HG03039 (cell line): ENCODE measurements around the gene NKX6-2.

Experiments used
- ATAC-seq: cut with Tn5 transposase; IDR thresholded peaks from one replicate; pipeline ENCODE4 v1.9.1; 2021; ENCODE audit warnings: mild to moderate bottlenecking, moderate library complexity; ENCODE audit not compliant: unreplicated experiment

Gene NKX6-2

DNA sequence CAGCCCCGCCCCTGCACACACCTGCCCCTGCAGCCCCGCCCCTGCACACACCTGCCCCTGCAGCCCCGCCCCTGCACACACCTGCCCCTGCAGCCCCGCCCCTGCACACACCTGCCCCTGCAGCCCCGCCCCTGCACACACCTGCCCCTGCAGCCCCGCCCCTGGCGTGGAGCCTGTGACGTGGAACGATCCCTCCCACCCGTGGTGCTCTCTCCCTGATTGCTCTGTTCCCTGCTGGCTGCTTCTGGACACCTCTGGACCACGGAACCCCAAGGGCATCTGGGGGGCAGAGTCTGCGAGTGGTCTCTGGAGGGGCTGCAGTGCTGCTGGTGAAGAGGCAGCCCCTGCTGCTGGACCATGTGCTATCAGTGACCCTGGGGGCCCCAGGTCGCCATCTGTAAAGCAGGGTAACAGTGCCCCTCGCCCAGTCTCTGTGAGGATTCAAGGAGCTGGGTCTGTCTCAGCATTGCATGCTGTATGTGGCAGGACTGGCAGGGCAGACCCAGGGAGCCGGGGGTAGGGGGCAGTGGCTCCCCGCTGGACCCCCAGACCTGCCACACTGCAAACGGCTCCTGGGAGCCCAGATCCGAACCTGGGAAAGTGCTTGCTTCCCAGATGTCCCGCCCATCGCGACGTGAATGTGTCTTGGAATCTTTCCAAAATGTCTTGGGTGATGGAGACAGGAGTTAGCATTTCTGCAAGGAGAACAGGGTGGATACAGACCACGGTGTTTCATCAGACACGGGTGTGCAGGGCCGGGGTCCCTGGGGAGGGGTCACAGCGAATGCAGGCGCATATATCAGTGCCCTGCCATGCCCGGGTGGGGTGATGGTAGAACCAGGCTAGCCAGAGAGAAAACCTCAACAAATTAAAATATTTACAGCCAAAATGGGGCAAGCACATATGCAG is 27.9 kb upstream of the NKX6-2 start:
- ATAC-seq, result no peak

DNA sequence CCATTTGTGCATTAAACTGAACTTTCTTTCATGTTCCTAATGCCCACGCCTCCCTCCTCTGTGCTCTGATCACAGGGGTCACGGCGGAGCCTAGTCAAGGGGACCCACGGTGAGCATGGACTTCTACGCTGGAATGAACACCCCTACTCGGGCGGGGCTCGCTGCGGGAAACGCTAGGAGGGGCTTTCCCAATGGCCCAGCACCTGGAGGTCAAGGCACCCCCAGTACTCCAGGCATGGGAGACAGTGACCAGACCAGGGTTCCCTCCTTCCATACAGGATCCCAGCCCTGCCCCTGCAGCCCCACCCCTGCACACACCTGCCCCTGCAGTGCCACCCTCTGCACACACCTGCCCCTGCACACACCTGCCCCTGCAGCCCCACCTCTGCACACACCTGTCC is 27.1 kb upstream of the NKX6-2 start:
- no peak for ATAC-seq

DNA sequence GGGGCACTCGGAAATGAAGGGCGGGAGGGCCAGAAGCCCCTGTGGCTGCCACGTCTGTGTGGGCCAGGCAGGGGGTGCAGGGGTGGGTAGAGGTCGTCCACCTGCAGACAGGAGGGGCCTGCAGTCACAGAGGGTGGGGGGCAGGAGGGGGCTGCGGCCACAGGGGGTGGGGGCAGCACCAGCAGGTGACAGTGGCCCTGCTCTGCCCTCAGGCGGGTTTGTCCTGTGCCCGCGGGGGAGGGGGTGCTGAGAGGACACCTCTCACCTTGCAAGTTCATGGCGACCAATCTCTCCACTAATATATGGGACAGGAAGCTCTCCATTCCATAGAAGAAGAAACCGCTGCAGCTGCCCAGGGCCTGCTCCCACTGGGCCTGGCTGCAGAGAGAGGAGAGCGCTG is 26.6 kb upstream of the NKX6-2 start:
- ATAC-seq, result no peak

DNA sequence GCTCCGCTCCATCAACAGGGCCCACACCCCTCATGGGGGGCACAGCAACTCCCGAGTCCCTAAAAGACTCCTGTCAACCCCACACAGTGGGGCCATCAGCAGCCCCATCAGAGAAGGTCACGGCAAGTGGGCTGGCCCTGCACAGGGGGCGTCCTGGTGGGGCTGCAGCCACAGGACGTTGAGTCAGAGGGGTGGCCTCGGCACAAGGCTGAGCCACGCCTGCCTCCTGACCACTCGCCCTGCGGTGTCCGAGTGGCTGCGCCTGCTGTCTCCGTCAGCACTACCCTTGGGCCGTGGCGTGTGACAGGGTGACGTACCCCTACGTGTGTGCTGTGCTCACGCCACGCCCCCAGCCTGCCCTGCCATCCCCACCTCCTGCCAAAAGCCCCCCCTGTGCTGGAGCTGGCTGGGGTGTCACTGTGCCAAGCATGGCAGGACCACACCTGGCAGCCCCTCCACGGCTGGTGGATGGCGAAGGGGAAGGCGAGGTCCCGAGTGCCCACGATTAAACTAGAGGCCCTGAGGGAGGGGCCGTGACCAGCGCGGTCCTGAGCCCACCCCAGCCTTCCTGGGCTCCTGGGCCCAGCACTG is 26.0 kb upstream of the NKX6-2 start:
- ATAC-seq, result no peak

DNA sequence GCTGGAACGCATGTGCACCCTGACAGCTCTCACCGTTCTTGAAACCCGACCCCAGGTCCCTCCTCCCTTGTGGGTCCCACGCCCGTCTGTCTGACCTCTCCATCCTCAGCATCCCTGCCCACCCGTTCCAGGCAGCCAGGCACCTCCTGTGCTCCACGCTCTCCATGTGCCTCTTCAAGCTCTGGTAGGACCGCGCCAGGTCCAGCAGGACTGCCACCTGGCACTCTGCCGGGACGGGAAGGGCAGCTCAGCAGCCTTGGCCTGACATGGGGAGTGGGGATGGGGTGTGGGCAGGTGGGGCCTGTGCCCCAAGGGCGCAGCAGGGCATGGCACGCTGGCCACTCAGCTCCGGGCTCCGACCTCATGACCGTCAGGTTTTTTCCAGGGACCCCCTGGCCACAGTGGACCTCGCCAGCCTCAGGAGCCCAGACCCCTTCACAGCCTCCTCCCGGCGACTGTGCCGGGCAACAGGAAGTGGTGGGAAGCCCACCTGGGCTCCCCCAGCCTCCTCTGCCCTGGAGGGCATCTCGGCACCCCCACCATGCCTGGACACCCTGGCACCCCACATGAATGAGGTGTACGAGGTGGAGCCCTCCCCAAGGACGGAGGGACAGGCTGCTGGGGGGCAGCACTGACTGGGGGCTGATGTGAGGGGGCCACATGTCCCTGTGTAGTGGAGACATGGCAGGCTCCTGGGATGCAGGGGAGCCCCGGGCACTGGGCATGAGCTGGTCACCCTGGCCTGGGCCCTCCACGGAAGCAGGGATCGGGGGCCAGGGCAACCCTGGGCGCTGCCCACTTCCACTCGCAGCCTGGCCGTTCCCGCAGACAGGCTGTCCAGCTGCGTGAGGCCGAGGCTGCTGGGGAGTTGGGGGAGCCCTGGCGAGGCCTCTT is 25.1 kb upstream of the NKX6-2 start:
- ATAC-seq, result no peak

DNA sequence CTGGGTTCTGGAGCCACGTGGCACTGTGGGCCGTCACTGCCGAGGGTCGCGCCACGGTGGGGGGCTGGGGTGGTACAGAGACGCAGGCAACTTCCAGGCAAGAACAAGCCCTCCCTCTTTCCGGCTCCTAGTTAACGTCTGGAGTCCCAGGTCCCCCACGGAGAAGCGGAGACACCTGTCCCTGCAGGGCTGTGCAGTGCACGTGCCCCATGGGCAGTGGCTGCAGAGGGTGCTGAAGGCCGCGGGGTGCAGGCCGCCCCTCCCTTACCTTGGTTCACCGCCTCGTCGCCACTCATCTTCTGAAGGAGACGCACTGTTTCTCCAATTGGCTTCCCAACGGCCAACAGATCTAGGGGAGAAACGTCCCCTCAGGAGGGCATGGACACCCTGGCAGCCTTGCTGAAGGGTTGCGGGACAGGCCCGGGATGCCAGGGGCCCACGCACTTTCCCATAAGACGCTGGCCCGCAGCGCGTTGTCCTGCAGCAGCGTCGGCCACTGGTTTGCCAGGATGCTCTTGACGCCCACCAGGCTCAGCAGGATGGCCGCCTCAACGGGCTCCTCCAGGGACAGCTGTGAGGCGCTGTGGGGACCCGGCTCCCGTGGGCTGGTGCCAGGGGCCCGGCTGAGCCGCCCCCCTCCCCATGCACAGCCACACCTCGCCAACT is 24.3 kb upstream of the NKX6-2 start:
- no peak for ATAC-seq

DNA sequence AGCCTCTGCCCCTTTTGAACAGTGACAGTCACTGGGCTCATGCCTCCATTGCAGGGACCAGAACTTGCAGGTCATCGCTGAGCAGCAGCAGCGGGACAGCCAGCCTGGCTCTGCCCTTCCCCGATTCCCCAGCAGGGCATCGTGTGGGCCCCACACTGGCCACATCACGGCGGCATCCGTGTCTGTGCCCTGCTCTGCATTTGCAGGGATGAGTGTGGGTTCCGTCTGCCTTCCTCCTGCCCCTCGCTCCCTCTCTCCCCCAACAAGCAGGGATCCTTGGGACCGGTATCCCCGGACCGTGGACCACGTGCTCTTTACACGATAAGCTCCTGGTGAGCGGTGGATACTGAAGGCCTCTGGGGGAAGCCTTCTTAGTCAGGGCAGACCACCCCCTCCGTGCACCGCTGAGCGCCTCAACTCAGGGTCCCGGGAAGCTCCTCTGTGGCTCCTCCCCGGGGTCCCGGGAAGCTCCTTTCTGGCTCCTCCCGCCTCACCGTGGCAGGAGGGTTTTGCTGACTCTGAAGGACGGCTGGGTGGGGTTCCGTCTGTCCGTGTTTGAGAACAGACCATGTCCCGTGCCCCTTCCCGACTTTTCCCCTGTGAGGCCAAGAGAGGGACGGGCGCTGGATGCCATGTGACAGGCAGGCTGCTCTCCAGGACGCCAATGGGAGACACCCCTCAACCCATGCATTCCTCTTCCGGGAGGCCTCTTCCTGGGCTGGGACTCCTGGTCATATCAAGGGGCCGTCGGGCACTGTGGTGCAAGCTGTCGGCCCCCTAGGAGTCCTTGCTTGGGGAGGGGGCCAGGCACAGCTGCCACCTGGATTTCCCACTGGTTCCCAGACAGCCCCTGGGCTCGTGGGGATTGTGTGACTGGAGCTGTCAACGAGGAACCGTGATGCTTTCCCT is 23.5 kb upstream of the NKX6-2 start:
- no peak for ATAC-seq

DNA sequence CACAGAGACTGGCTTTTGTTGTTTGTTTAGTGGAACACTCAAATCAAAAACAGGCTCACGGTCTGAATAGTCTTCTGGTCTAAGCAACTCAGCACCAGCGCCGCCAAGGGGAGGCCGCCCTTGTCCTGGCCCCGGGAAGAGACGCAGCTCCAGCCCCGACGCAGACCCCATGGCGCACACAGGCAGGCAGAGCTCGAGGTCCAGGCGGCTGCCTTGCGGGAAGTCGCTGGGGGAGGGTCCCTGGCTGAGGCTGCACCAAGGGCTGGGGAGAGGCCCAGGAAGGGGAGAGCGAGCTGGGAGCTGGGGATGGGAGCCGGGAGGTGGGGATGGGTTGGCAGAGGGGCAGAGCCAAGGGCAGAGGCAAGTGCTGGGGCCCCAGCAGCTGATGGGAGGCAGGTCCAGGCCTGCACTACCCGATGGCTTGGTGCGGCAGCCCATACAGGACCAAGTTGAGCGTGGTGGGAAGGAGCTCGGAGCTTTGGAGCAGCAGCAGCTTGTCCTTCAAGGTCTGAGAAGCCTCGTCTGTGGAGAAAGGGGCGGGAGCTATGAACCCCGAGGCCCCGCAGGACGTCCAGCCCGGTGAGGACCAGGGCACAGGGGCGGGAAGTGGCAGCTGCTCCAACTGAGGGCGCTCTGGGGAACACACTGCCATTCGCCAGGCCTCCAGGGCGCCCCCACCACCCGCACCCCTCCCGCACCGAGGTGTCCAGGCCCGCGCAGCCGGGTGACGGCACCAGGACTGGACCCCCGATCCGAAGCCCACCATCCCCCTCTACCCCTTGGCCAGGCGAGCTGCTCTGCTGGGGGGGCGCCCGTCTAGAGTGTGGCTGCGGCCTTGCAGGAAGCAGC is 22.7 kb upstream of the NKX6-2 start:
- no peak for ATAC-seq

DNA sequence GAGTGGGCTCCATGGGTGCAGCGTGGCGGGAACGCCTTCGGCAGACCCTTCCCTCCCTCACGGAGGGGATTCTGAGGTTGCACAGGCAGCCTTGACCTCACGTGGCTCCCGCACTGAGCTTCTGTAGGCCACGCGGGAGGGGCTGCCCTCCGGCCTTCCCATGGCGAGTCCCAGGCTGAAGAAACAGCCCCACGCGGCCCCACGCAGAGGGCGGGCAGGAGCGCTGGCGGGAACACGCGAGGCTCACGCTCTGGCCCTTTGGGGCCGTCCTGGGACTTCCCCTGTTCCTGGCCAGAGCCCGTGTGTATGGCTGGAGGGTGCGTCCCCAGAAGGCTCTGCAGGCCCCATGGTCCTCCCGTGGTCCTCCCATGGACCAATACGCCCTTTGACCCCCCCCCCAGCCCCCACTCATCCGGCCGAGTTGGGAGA is 21.7 kb upstream of the NKX6-2 start:
- ATAC-seq, result no peak

DNA sequence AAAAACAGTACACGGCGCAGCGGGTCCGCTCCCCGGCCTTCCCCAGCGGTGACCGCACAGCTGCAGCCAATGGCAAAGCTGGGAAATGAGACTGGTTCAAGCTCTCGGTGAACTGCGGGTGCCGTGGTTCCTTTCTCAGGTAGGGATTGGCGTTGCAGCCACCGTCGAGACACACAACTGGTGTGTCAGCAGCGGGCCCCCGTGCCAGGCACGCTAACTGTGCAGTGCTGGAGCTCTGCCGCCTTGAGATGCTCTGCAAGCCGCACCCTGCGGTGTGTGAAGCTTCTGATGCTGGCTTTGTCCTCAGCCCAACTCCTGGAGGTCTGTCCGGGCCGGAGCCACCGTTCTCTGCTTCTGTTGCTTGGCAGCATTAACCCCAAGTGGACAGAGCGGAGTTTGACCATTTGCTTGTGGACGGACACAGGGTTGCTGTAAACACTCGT is 20.6 kb upstream of the NKX6-2 start:
- ATAC-seq, result no peak

DNA sequence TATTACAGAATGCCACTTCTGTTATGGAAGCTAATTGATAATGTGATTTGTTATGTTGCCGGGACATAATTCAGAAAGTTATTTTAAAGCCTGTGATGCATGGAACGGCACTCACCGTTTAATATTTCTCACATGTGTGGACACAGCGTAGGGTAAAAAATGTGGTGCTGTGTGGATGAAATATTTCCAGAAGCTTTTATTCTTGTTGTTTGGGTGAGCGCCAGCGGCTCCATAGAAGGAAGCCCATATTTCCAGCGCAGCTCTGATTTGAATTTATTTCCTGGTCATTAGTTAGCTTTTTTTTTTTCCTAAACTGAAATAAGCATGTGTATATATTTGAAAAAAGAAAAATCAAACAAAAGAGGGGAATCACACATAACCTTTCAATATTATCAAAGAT is 20.2 kb upstream of the NKX6-2 start:
- ATAC-seq, result no peak

DNA sequence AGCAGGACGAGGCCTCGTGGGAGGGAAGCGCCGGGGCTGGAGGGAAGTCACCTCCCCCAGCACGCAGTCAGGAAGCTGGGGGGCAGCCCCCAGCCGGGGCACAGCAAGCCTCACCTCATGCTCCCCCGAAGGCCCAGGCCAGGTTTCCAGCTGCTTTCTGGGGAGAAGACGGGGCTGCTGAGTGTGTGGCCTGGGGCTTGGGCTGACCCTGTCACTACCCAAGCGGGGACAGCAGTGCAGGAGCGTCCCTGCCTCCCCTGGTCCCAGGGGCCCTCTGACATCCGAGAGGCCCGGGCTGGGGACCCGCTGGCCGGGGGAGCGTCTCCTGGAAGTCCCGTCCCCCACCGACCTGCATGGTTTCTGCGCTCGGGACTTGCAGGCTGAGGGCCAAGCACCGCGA is 19.7 kb upstream of the NKX6-2 start:
- no peak for ATAC-seq

DNA sequence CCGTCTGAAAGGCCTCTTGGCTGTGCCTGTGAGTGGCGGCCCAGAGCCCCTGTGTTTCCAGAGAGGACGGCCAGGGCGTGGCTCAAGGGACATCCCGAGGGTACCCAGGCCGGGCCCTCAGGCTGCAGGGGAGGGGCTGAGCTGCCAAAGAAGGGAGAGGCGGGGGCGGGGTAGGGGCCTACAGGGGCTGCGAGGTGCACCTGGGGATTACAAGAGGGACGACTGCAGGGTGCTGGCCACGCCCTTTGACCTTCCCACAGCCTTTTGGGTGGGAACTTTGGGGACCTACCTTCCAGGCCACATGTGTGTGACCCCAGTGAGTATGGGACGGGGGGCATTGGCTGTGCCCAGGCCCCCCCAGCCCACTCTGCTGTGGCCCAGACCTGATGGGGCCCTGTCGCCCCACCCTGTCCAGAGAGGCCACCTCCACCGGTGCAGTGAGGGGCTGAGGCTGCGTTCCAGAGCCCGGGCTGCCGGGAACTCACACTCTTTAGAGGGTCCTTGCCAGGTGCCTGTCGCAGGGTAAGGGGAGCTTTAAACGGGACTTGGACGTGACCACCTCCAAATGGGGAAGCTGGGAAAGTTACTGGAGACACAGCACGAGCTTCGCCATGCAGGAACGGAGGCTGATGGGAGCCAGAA is 19.0 kb upstream of the NKX6-2 start:
- no peak for ATAC-seq

DNA sequence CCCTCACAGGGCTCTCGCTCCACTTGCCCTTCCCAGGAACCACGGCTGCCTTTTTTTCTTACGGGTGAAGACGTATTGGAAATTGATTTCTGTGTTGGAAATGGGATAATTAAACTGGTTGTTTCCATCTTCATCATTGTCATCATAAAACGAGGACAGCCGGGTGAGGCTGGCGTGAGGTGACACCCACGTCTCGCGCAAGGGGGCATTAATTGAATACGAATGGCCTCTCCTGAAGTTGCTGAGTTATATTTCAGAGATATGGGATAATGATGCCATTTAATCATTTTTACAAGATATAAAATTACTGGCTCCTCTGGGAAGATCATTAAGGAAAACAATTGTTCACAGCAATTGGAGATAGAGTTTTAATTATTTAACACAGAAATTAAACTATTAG is 18.3 kb upstream of the NKX6-2 start:
- no peak for ATAC-seq

DNA sequence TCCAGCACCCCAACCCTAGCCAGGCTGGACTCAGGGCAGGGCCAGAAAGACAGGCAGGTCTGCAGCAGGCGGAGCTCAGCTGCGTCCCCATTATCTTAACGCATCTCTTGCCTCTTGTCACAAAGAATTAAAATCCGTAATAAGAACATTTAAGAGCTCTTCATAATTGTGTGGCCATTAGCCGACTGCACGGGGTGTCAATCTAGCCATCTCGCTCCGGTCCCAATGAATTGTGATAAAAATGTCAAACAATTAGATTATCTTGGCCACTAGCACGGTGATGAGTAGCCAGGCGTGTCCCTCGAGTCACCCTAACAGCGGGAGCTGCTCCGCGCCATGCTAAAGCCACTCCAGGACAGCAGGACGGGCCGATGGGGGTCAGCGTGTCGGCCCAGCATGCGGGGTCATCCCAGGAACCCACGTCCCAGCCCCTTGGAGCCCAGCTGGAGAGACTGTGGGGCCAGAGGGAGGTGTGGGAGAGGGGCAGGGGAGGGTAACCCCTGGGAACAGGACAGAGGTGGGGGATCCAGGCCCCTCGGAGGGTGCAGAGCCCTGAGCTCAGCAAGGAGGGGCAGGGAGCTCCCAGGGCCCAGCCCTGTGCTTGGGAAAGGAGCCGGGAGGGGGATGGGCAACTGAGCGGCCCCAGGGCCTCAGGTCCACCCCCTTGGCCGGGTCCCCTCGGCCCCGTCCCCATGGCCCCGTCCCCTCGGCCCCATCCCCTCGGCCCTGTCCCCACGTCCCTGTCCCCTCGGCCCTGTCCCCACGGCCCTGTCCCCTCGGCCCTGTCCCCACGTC is 17.7 kb upstream of the NKX6-2 start:
- ATAC-seq, result no peak

DNA sequence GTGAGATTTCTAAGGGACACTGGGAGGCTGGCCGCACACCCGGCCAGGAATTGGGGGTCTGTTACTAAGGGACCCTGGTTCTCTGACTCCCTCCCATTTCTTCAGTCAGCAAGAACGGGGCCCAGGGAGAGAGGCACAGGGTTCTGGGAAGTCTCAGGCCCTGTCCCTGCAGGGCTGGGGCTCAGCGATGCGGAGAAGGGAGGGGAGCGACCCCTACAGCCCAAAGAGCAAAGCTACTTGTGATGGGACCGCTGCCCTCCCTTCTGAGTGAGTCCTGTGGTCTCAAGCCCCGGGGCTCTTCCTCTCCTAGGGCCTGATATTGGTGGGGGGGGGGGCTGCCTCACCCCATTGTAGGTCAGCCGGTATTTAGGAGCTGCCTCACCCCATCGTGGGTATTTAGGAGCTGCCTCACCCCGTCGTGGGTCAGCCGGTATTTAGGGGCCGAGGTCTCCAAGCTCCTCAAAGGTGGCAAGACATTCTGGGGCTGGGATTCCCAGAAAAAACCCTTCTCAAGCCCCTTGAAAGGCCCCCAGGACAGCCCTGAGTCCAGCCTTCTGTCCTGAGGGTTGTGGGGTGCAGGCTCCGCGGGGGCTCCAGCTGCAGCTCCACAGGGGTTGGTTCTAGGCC is 16.9 kb upstream of the NKX6-2 start:
- no peak for ATAC-seq

DNA sequence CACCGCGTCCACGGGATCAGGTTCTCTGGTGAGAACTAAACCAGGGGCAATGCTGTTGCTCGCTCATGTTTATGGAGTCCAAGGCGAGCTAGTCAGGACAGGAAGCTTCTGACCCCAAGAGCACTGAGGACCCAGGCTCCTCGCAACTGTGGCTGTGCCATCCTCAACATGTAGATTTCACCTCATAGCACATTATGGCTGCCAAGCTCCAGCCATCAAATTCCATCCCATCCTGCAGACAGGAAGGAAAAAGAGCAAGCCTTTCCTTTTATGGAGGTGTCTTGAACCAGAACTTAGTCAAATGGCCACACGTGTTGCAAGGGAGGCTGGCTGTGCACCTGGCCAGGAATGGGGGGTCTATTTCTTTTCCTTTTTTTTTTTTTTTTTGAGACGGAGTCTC is 16.1 kb upstream of the NKX6-2 start:
- no peak for ATAC-seq
